ENCODE measurements around the gene ARHGAP5.

The ARHGAP5 gene

GRCh38 chr14:32075672-32076277 is 1.3 kb upstream of the ARHGAP5 start:
- peak in 1 of 2 donors; percentile 32 for DNase-seq (ENCODE audit: low read depth in 2 of 2)

GRCh38 chr14:32076278-32077080 is 625 bp upstream of the ARHGAP5 start:
- peak; percentile 70 to 81 for DNase-seq (ENCODE audit: low read depth in 2 of 2)

GRCh38 chr14:32078023-32078857 is 1.1 kb downstream of the ARHGAP5 start:
- no peak for DNase-seq (ENCODE audit: low read depth in 2 of 2)

GRCh38 chr14:32078858-32079216 is 1.7 kb downstream of the ARHGAP5 start:
- DNase-seq (ENCODE audit: low read depth in 2 of 2), result peak in 1 of 2 donors; percentile 2

GRCh38 chr14:32079264-32079663 is 2.2 kb downstream of the ARHGAP5 start:
- no peak for DNase-seq (ENCODE audit: low read depth in 2 of 2)

- DNase-seq (ENCODE audit: low read depth in 2 of 2), result no peak
Measured at GRCh38 chr14:32080001-32080510, 3.0 kb downstream of the ARHGAP5 start.

GRCh38 chr14:32081901-32082300 is 4.8 kb downstream of the ARHGAP5 start:
- no peak for DNase-seq (ENCODE audit: low read depth in 2 of 2)

- DNase-seq (ENCODE audit: low read depth in 2 of 2), result no peak
Measured at GRCh38 chr14:32083315-32083624, 6.2 kb downstream of the ARHGAP5 start.

- no peak for DNase-seq (ENCODE audit: low read depth in 2 of 2)
Measured at GRCh38 chr14:32083789-32084188, 6.7 kb downstream of the ARHGAP5 start.

GRCh38 chr14:32085182-32085844 is 8.2 kb downstream of the ARHGAP5 start:
- no peak for DNase-seq (ENCODE audit: low read depth in 2 of 2)

GRCh38 chr14:32085845-32086383 is 8.8 kb downstream of the ARHGAP5 start:
- DNase-seq (ENCODE audit: low read depth in 2 of 2), result no peak

- DNase-seq (ENCODE audit: low read depth in 2 of 2), result no peak
Measured at GRCh38 chr14:32087173-32087861, 10.2 kb downstream of the ARHGAP5 start.

- no peak for DNase-seq (ENCODE audit: low read depth in 2 of 2)
Measured at GRCh38 chr14:32087907-32088306, 10.8 kb downstream of the ARHGAP5 start.

GRCh38 chr14:32090686-32091085 is 13.6 kb downstream of the ARHGAP5 start:
- DNase-seq (ENCODE audit: low read depth in 2 of 2), result no peak

- DNase-seq (ENCODE audit: low read depth in 2 of 2), result no peak
Measured at GRCh38 chr14:32099473-32099872, 22.4 kb downstream of the ARHGAP5 start.

- DNase-seq (ENCODE audit: low read depth in 2 of 2), result no peak
Measured at GRCh38 chr14:32100175-32100574, 23.1 kb downstream of the ARHGAP5 start.

GRCh38 chr14:32102152-32102787 is 25.2 kb downstream of the ARHGAP5 start:
- DNase-seq (ENCODE audit: low read depth in 2 of 2), result no peak

GRCh38 chr14:32102968-32103367 is 25.9 kb downstream of the ARHGAP5 start:
- no peak for DNase-seq (ENCODE audit: low read depth in 2 of 2)

- DNase-seq (ENCODE audit: low read depth in 2 of 2), result no peak
Measured at GRCh38 chr14:32104308-32104707, 27.2 kb downstream of the ARHGAP5 start.

- DNase-seq (ENCODE audit: low read depth in 2 of 2), result no peak
Measured at GRCh38 chr14:32104803-32105202, 27.7 kb downstream of the ARHGAP5 start.
